WTC11 (cell line): ENCODE data around the gene ANP32E. TPM values are rescaled to one million over a fixed set of nuclear protein-coding genes. Genes with fewer than 3 reads are reported as not detected.

Experiments used
- ATAC-seq: fragments of 200-7000 bp; cut with Tn5 transposase; 2 replicates; pipeline ENCODE4 v1.10.0; 2021; ENCODE audit warnings: mild to moderate bottlenecking, moderate library complexity
- CTCF ChIA-PET: fragments of 300-600 bp; sonication (Branson Sonifier 250); formaldehyde crosslinking; loops from one replicate; lab custom pipeline; 2021; ENCODE audit warnings: antibody characterized with exemption; lab: Charles Lee
- POLR2A ChIA-PET: fragments of 350-600 bp; sonication (Branson Sonifier 250); formaldehyde crosslinking; loops from one replicate; lab custom pipeline; 2021; ENCODE audit warnings: antibody characterized with exemption; lab: Charles Lee
- DNase-seq: peaks from one replicate; pipeline ENCODE4 v3.0.0; 2021; ENCODE audit warnings: low spot score
- H3K27ac Mint-ChIP-seq: 2 replicates; pipeline ENCODE4 v1.8.0; 2021; ENCODE audit warnings: mixed read lengths
- H3K27me3 Mint-ChIP-seq: 2 replicates; pipeline ENCODE4 v1.8.0; 2021; ENCODE audit warnings: low read depth, mild to moderate bottlenecking, moderate library complexity, mixed read lengths
- H3K36me3 Mint-ChIP-seq: 2 replicates; pipeline ENCODE4 v1.8.0; 2021; ENCODE audit warnings: mixed read lengths
- H3K4me1 Mint-ChIP-seq: 2 replicates; pipeline ENCODE4 v1.8.0; 2022; ENCODE audit warnings: mixed read lengths
- H3K4me3 Mint-ChIP-seq: 2 replicates; pipeline ENCODE4 v1.8.0; 2021; ENCODE audit warnings: mild to moderate bottlenecking, moderate library complexity, mixed read lengths
- H3K9me3 Mint-ChIP-seq: 2 replicates; pipeline ENCODE4 v1.8.0; 2021; ENCODE audit warnings: mixed read lengths
- ARID4B ChIP-seq: sonication (generic); formaldehyde crosslinking; IDR thresholded peaks from 2 replicates; pipeline ENCODE4 v1.8.0; 2023; ENCODE audit warnings: missing genetic modification reagents, mild to moderate bottlenecking, borderline replicate concordance
- ATF6 ChIP-seq: sonication (generic); formaldehyde crosslinking; IDR thresholded peaks from 2 replicates; pipeline ENCODE4 v1.8.1; 2023; ENCODE audit warnings: mild to moderate bottlenecking, missing genetic modification reagents
- CBFB ChIP-seq: sonication (generic); formaldehyde crosslinking; IDR thresholded peaks from 2 replicates; pipeline ENCODE4 v1.8.1; 2022; ENCODE audit warnings: mild to moderate bottlenecking, low read depth, missing genetic modification reagents
- E2F1 ChIP-seq: sonication (generic); formaldehyde crosslinking; IDR thresholded peaks from 2 replicates; pipeline ENCODE4 v1.8.0; 2022; ENCODE audit warnings: mild to moderate bottlenecking, missing genetic modification reagents
- FOXK1 ChIP-seq: sonication (generic); formaldehyde crosslinking; IDR thresholded peaks from 2 replicates; pipeline ENCODE4 v1.8.0; 2022; ENCODE audit warnings: mild to moderate bottlenecking, moderate library complexity, missing genetic modification reagents
- GABPB1 ChIP-seq: sonication (generic); formaldehyde crosslinking; IDR thresholded peaks from 2 replicates; pipeline ENCODE4 v1.8.1; 2023; ENCODE audit warnings: mild to moderate bottlenecking, missing genetic modification reagents
- HMGA2 ChIP-seq: fragments of 250-450 bp; sonication (Bioruptor Pico); IDR thresholded peaks from 2 replicates; pipeline ENCODE4 v1.4.0; 2021; ENCODE audit warnings: mild to moderate bottlenecking, moderate library complexity
- HMGXB4 ChIP-seq: sonication (generic); formaldehyde crosslinking; IDR thresholded peaks from 2 replicates; pipeline ENCODE4 v1.8.1; 2023; ENCODE audit warnings: mild to moderate bottlenecking, moderate library complexity, missing genetic modification reagents
- JUN ChIP-seq: sonication (generic); formaldehyde crosslinking; IDR thresholded peaks from 2 replicates; pipeline ENCODE4 v1.8.0; 2023; ENCODE audit warnings: mild to moderate bottlenecking, missing genetic modification reagents
- NFE2L1 ChIP-seq: sonication (generic); formaldehyde crosslinking; IDR thresholded peaks from 2 replicates; pipeline ENCODE4 v1.8.1; 2023; ENCODE audit warnings: missing genetic modification reagents
- NR1H2 ChIP-seq: sonication (generic); formaldehyde crosslinking; IDR thresholded peaks from 2 replicates; pipeline ENCODE4 v1.9.0; 2021; ENCODE audit warnings: mild to moderate bottlenecking, moderate library complexity, missing genetic modification reagents
- STAT6 ChIP-seq: sonication (generic); formaldehyde crosslinking; conservative IDR thresholded peaks from 2 replicates; pipeline ENCODE4 v1.8.1; 2023; ENCODE audit warnings: mild to moderate bottlenecking, low read depth, missing genetic modification reagents, moderate library complexity
- USF1 ChIP-seq: sonication (generic); formaldehyde crosslinking; IDR thresholded peaks from 2 replicates; pipeline ENCODE4 v1.8.0; 2022; ENCODE audit warnings: mild to moderate bottlenecking, missing genetic modification reagents
- ZBTB43 ChIP-seq: sonication (generic); formaldehyde crosslinking; IDR thresholded peaks from 2 replicates; pipeline ENCODE4 v1.8.1; 2023; ENCODE audit warnings: mild to moderate bottlenecking, missing genetic modification reagents
- ZNF121 ChIP-seq: sonication (generic); formaldehyde crosslinking; IDR thresholded peaks from 2 replicates; pipeline ENCODE4 v1.8.0; 2023; ENCODE audit warnings: missing genetic modification reagents
- ZNF232 ChIP-seq: sonication (generic); formaldehyde crosslinking; IDR thresholded peaks from 2 replicates; pipeline ENCODE4 v1.8.0; 2022; ENCODE audit warnings: mild to moderate bottlenecking, missing genetic modification reagents
- ZNF396 ChIP-seq: fragments of 250-450 bp; sonication (Bioruptor Pico); IDR thresholded peaks from 2 replicates; pipeline ENCODE4 v1.8.0; 2021; ENCODE audit warnings: mild to moderate bottlenecking, moderate library complexity, borderline replicate concordance
- total RNA-seq: library from RNA; stranded (reverse); gene quantifications from 3 replicates; pipeline ENCODE4 v1.2.3, GENCODE V29; 2021

Gene ANP32E
- total RNA-seq, 1 experiment from 2014 or later = 119 TPM

GRCh38 chr1:150267896-150268295, 32.0 kb upstream of the ANP32E start (continued):
- TF ChIP-seq ATF6 (CRISPR knock-in tag) (no peak), ZNF121 (CRISPR knock-in tag) (no peak), FOXK1 (no peak), USF1 (no peak)

- TF ChIP-seq ZBTB43 (CRISPR knock-in tag) (no peak), HMGA2 (CRISPR knock-in tag) (no peak), NR1H2 (CRISPR knock-in tag) (no peak), E2F1 (CRISPR knock-in tag) (no peak), STAT6 (CRISPR knock-in tag) (no peak), NFE2L1 (no peak), GABPB1 (CRISPR knock-in tag) (no peak), JUN (CRISPR knock-in tag) (no peak)
- H3K27me3 Mint-ChIP-seq = no peaks in the 10 kb centered on the region
- peaks cover 51% of the 10 kb centered on the region for H3K36me3 Mint-ChIP-seq
- ATAC-seq (no peak), DNase-seq (no peak)
- no peak overlapping the region for H3K27ac Mint-ChIP-seq
- H3K4me3 Mint-ChIP-seq = no peak overlapping the region
- ChIA-PET CTCF (interaction anchor here (0.7 kb wide), 1 partner anchor 255 kb away, joined by 3 read pairs; no protein-coding TSS in a partner anchor), POLR2A (interaction anchor here (0.6 to 0.7 kb wide), 2 partner anchors 33 to 283 kb away, joined by 3 to 10 read pairs; no protein-coding TSS in a partner anchor)
- no peaks in the 10 kb centered on the region for H3K9me3 Mint-ChIP-seq
- peaks cover 37% of the 10 kb centered on the region for H3K4me1 Mint-ChIP-seq
These were observed 27.6 kb upstream of the ANP32E start for GRCh38 chr1:150263549-150263948.

- no peak for ATAC-seq
- Mint-ChIP-seq H3K36me3 (peaks cover 51% of the 10 kb centered on the region), H3K4me1 (peaks cover 34% of the 10 kb centered on the region), H3K27me3 (no peaks in the 10 kb centered on the region), H3K27ac (peak overlapping the region; percentile 64), H3K4me3 (no peak overlapping the region), H3K9me3 (no peaks in the 10 kb centered on the region)
- POLR2A ChIA-PET = interaction anchor here (0.5 to 1.1 kb wide), 3 partner anchors 10 to 326 kb away, joined by 3 read pairs; partner anchors contain the start of genes C1orf54 and MTMR11
- DNase-seq = no peak
- CTCF ChIA-PET = interaction anchor here (0.6 kb wide), 1 partner anchor 223 kb away, joined by 3 read pairs; no protein-coding TSS in a partner anchor
- no peak for TF ChIP-seq GABPB1 (CRISPR knock-in tag)
- TF ChIP-seq CBFB (CRISPR knock-in tag) = no peak
- TF ChIP-seq ZNF232 (CRISPR knock-in tag) = no peak
- no peak for TF ChIP-seq NR1H2 (CRISPR knock-in tag)
- TF ChIP-seq HMGXB4 (CRISPR knock-in tag) = no peak
- TF ChIP-seq ARID4B (CRISPR knock-in tag) = no peak
- TF ChIP-seq ZNF396 (CRISPR knock-in tag) = no peak
These were observed 26.7 kb upstream of the ANP32E start for GRCh38 chr1:150262388-150263320.
